Measurements from ENCODE around the gene C10orf62. TPM values are rescaled to one million over a fixed set of nuclear protein-coding genes. Genes with fewer than 3 reads are reported as not detected.

The C10orf62 gene
- total and polyA plus RNA-seq, 10 of the 15 experiments (the other 5 are each of a cell fraction or from before 2014, with no cell fraction given), result not detected

DNA sequence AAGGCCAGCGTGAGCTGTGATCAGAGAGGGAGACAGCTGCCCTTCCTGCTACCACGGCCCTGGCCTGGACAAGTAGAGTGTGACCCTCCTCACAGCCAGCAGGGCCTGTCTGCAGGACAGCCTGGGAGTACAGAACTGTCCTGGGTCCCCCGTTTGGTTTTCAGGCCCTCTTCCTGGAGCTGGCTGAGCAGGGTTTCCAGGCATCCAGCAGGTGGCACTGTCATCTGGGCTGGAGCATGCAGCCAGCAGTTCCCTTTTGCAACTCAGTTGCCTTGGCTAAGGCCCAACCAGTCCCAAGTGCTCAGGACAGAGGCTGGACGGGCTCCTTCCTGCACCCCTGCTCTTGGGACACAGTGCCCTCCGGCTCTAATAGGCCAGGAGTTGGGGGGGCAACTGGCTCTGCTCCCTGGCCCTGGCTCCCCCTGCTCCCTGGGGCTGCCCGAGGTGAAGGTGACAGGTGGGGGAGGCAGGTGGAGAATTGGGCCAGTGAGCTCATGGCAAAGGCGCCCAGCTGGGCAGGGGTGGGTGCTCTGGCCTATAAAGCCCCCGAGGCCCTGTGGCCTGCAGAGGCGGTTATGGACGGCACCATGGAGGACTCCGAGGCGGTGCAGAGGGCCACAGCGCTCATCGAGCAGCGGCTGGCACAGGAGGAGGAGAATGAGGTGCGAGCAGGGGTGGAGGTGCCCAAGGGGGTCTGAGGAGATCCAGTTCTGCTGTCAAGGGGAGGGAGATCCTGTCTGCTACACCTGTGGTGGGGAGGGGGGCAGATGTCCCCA is 17.1 kb upstream of the C10orf62 start, which contains the start of gene ANKRD2 (continued):
- TF ChIP-seq, protein P1, sequence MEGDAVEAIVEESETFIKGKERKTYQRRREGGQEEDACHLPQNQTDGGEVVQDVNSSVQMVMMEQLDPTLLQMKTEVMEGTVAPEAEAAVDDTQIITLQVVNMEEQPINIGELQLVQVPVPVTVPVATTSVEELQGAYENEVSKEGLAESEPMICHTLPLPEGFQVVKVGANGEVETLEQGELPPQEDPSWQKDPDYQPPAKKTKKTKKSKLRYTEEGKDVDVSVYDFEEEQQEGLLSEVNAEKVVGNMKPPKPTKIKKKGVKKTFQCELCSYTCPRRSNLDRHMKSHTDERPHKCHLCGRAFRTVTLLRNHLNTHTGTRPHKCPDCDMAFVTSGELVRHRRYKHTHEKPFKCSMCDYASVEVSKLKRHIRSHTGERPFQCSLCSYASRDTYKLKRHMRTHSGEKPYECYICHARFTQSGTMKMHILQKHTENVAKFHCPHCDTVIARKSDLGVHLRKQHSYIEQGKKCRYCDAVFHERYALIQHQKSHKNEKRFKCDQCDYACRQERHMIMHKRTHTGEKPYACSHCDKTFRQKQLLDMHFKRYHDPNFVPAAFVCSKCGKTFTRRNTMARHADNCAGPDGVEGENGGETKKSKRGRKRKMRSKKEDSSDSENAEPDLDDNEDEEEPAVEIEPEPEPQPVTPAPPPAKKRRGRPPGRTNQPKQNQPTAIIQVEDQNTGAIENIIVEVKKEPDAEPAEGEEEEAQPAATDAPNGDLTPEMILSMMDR (IDR thresholded peaks at IDR 0.05 in 2 of 3, conservative IDR thresholded peaks at IDR 0.05 in 1 of 3; ENCODE audit: control insufficient read depth in 2 of 3, extremely low read depth in 1 of 3, insufficient read depth in 1 of 3, low read depth in 3 of 3, low read length in 3 of 3), result peak; percentile 89 to 95 (median 94)
- TF ChIP-seq JUNB (IDR thresholded peaks at IDR 0.05) (no peak), HDGF (IDR thresholded peaks at IDR 0.05) (0 out of 2 replicates have a peak, but pooled peaks have one; percentile 75), MYB (IDR thresholded peaks at IDR 0.05; ENCODE audit: borderline replicate concordance, low read depth, low read length) (no peak), ZNF274 (IDR thresholded peaks at IDR 0.05; ENCODE audit: insufficient read depth, insufficient read length) (no peak), CBFB (IDR thresholded peaks at IDR 0.05; ENCODE audit: low read depth) (no peak), IRF4 (IDR thresholded peaks at IDR 0.05; ENCODE audit: low read depth, low read length) (no peak), POLR2AphosphoS5 (IDR thresholded peaks at IDR 0.05; ENCODE audit: low read length) (no peak), ZNF207 (IDR thresholded peaks at IDR 0.05; ENCODE audit: borderline replicate concordance) (0 out of 2 replicates have a peak, but pooled peaks have one; percentile 57), POU2F2 (IDR thresholded peaks at IDR 0.05; ENCODE audit: borderline replicate concordance, low read depth, low read length) (no peak), RCOR1 (conservative IDR thresholded peaks at IDR 0.05; ENCODE audit: low read depth, low read length) (no peak), MXI1 (IDR thresholded peaks at IDR 0.05; ENCODE audit: low read depth, low read length) (no peak), ATF7 (IDR thresholded peaks at IDR 0.05; ENCODE audit: low read depth) (no peak), ZSCAN29 (IDR thresholded peaks at IDR 0.05) (no peak), CHD2 (IDR thresholded peaks at IDR 0.05; ENCODE audit: borderline replicate concordance, low read depth, low read length) (no peak), NFXL1 (IDR thresholded peaks at IDR 0.05; ENCODE audit: borderline replicate concordance) (no peak), RBBP5 (conservative IDR thresholded peaks at IDR 0.05) (no peak), GABPA (IDR thresholded peaks at IDR 0.05; ENCODE audit: low read depth) (no peak), SMC3 (IDR thresholded peaks at IDR 0.05; ENCODE audit: borderline replicate concordance, low read length) (peak; percentile 81), EZH2 (IDR thresholded peaks at IDR 0.05; ENCODE audit: borderline replicate concordance, control insufficient read depth, low read depth, low read length) (no peak)
- TF ChIP-seq, protein P2, sequence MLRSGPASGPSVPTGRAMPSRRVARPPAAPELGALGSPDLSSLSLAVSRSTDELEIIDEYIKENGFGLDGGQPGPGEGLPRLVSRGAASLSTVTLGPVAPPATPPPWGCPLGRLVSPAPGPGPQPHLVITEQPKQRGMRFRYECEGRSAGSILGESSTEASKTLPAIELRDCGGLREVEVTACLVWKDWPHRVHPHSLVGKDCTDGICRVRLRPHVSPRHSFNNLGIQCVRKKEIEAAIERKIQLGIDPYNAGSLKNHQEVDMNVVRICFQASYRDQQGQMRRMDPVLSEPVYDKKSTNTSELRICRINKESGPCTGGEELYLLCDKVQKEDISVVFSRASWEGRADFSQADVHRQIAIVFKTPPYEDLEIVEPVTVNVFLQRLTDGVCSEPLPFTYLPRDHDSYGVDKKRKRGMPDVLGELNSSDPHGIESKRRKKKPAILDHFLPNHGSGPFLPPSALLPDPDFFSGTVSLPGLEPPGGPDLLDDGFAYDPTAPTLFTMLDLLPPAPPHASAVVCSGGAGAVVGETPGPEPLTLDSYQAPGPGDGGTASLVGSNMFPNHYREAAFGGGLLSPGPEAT (IDR thresholded peaks at IDR 0.05; ENCODE audit: low read depth), result no peak
- TF ChIP-seq, protein P3, sequence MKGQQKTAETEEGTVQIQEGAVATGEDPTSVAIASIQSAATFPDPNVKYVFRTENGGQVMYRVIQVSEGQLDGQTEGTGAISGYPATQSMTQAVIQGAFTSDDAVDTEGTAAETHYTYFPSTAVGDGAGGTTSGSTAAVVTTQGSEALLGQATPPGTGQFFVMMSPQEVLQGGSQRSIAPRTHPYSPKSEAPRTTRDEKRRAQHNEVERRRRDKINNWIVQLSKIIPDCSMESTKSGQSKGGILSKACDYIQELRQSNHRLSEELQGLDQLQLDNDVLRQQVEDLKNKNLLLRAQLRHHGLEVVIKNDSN (IDR thresholded peaks at IDR 0.05; ENCODE audit: borderline replicate concordance, extremely low read length, insufficient read depth, low read depth, low read length), result no peak
- TF ChIP-seq, protein P4, sequence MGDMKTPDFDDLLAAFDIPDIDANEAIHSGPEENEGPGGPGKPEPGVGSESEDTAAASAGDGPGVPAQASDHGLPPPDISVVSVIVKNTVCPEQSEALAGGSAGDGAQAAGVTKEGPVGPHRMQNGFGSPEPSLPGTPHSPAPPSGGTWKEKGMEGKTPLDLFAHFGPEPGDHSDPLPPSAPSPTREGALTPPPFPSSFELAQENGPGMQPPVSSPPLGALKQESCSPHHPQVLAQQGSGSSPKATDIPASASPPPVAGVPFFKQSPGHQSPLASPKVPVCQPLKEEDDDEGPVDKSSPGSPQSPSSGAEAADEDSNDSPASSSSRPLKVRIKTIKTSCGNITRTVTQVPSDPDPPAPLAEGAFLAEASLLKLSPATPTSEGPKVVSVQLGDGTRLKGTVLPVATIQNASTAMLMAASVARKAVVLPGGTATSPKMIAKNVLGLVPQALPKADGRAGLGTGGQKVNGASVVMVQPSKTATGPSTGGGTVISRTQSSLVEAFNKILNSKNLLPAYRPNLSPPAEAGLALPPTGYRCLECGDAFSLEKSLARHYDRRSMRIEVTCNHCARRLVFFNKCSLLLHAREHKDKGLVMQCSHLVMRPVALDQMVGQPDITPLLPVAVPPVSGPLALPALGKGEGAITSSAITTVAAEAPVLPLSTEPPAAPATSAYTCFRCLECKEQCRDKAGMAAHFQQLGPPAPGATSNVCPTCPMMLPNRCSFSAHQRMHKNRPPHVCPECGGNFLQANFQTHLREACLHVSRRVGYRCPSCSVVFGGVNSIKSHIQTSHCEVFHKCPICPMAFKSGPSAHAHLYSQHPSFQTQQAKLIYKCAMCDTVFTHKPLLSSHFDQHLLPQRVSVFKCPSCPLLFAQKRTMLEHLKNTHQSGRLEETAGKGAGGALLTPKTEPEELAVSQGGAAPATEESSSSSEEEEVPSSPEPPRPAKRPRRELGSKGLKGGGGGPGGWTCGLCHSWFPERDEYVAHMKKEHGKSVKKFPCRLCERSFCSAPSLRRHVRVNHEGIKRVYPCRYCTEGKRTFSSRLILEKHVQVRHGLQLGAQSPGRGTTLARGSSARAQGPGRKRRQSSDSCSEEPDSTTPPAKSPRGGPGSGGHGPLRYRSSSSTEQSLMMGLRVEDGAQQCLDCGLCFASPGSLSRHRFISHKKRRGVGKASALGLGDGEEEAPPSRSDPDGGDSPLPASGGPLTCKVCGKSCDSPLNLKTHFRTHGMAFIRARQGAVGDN (IDR thresholded peaks at IDR 0.05), result no peak
